ENCODE results near the gene MTHFD2L.

MTHFD2L gene

GRCh38 chr4:74320559-74321118, 162.7 kb downstream of the MTHFD2L start:
- Histone ChIP-seq H3K4me3 (ENCODE audit: low read length) (no peak overlapping the region), H3K79me2 (ENCODE audit: control insufficient read depth, insufficient read depth, low read length) (no peaks in the 10 kb centered on the region), H2BK120ac (ENCODE audit: low read depth, low read length) (no peak overlapping the region), H2BK5ac (ENCODE audit: low read length) (no peak overlapping the region), H4K5ac (ENCODE audit: low read length) (no peak overlapping the region), H3K4ac (ENCODE audit: low read depth, low read length) (no peak overlapping the region), H3K4me2 (ENCODE audit: low read length) (no peak overlapping the region), H3K36me3 (ENCODE audit: control insufficient read depth, insufficient read depth, low read length) (no peaks in the 10 kb centered on the region), H3K23ac (ENCODE audit: low read length) (no peak overlapping the region), H3K27ac (ENCODE audit: low read depth, low read length) (no peak overlapping the region), H3K56ac (ENCODE audit: low read length) (no peak overlapping the region), H3K9ac (ENCODE audit: low read length) (no peak overlapping the region), H3K27me3 (ENCODE audit: insufficient read depth, low read length, poor library complexity) (no peaks in the 10 kb centered on the region), H2AK5ac (ENCODE audit: low read length) (no peak overlapping the region), H3K18ac (ENCODE audit: low read length) (no peak overlapping the region), H2BK15ac (replicated peaks; ENCODE audit: low read depth) (no peak overlapping the region), H3K79me1 (ENCODE audit: low read length) (no peaks in the 10 kb centered on the region), H4K8ac (ENCODE audit: low read depth, low read length) (no peak overlapping the region), H3K4me1 (ENCODE audit: control insufficient read depth, low read depth, low read length) (no peaks in the 10 kb centered on the region)
- WGBS (ENCODE audit: extremely low coverage, insufficient coverage, low lambda C conversion rate): no CpG with 5 or more reads among the region's 4 CpGs
- peak; percentile 87 for DNase-seq

GRCh38 chr4:74322301-74322700, 164.4 kb downstream of the MTHFD2L start:
- H3K18ac ChIP-seq (ENCODE audit: low read length): no peak overlapping the region
- H3K79me1 ChIP-seq (ENCODE audit: low read length): no peaks in the 10 kb centered on the region
- no peaks in the 10 kb centered on the region for H3K36me3 ChIP-seq (ENCODE audit: control insufficient read depth, insufficient read depth, low read length)
- H3K4ac ChIP-seq (ENCODE audit: low read depth, low read length): no peak overlapping the region
- H2AK5ac ChIP-seq (ENCODE audit: low read length): no peak overlapping the region
- no peak for DNase-seq
- H2BK5ac ChIP-seq (ENCODE audit: low read length): no peak overlapping the region
- no peak overlapping the region for H3K4me3 ChIP-seq (ENCODE audit: low read length)
- no peak overlapping the region for H2BK15ac ChIP-seq (replicated peaks; ENCODE audit: low read depth)
- no peak overlapping the region for H2BK120ac ChIP-seq (ENCODE audit: low read depth, low read length)
- no peak overlapping the region for H3K56ac ChIP-seq (ENCODE audit: low read length)
- H3K79me2 ChIP-seq (ENCODE audit: control insufficient read depth, insufficient read depth, low read length): no peaks in the 10 kb centered on the region
- no peak overlapping the region for H3K23ac ChIP-seq (ENCODE audit: low read length)
- no peaks in the 10 kb centered on the region for H3K4me1 ChIP-seq (ENCODE audit: control insufficient read depth, low read depth, low read length)
- H4K8ac ChIP-seq (ENCODE audit: low read depth, low read length): no peak overlapping the region
- no peak overlapping the region for H4K5ac ChIP-seq (ENCODE audit: low read length)
- H3K27ac ChIP-seq (ENCODE audit: low read depth, low read length): no peak overlapping the region
- H3K27me3 ChIP-seq (ENCODE audit: insufficient read depth, low read length, poor library complexity): no peaks in the 10 kb centered on the region
- WGBS (ENCODE audit: extremely low coverage, insufficient coverage, low lambda C conversion rate): no CpG with 5 or more reads among the region's 3 CpGs
- no peak overlapping the region for H3K4me2 ChIP-seq (ENCODE audit: low read length)
- no peak overlapping the region for H3K9ac ChIP-seq (ENCODE audit: low read length)

- Histone ChIP-seq H3K4ac (ENCODE audit: low read depth, low read length) (no peak overlapping the region), H4K5ac (ENCODE audit: low read length) (no peak overlapping the region), H3K4me3 (ENCODE audit: low read length) (no peak overlapping the region), H3K56ac (ENCODE audit: low read length) (no peak overlapping the region), H3K18ac (ENCODE audit: low read length) (no peak overlapping the region), H3K9ac (ENCODE audit: low read length) (no peak overlapping the region), H3K27me3 (ENCODE audit: insufficient read depth, low read length, poor library complexity) (no peaks in the 10 kb centered on the region), H3K27ac (ENCODE audit: low read depth, low read length) (no peak overlapping the region), H3K79me2 (ENCODE audit: control insufficient read depth, insufficient read depth, low read length) (no peaks in the 10 kb centered on the region), H3K4me1 (ENCODE audit: control insufficient read depth, low read depth, low read length) (no peaks in the 10 kb centered on the region), H3K36me3 (ENCODE audit: control insufficient read depth, insufficient read depth, low read length) (no peaks in the 10 kb centered on the region), H4K8ac (ENCODE audit: low read depth, low read length) (no peak overlapping the region), H3K4me2 (ENCODE audit: low read length) (no peak overlapping the region), H2BK5ac (ENCODE audit: low read length) (no peak overlapping the region), H2AK5ac (ENCODE audit: low read length) (no peak overlapping the region), H2BK15ac (replicated peaks; ENCODE audit: low read depth) (no peak overlapping the region), H2BK120ac (ENCODE audit: low read depth, low read length) (no peak overlapping the region), H3K79me1 (ENCODE audit: low read length) (no peaks in the 10 kb centered on the region), H3K23ac (ENCODE audit: low read length) (no peak overlapping the region)
- no CpG with 5 or more reads among the region's 4 CpGs for WGBS (ENCODE audit: extremely low coverage, insufficient coverage, low lambda C conversion rate)
- DNase-seq: no peak
Measured at GRCh38 chr4:74323663-74324062, 165.7 kb downstream of the MTHFD2L start.

GRCh38 chr4:74324262-74324661, 166.3 kb downstream of the MTHFD2L start:
- H2BK15ac ChIP-seq (replicated peaks; ENCODE audit: low read depth): no peak overlapping the region
- no peak overlapping the region for H3K9ac ChIP-seq (ENCODE audit: low read length)
- no CpG with 5 or more reads among the region's 3 CpGs for WGBS (ENCODE audit: extremely low coverage, insufficient coverage, low lambda C conversion rate)
- no peak overlapping the region for H3K4me2 ChIP-seq (ENCODE audit: low read length)
- H3K27ac ChIP-seq (ENCODE audit: low read depth, low read length): no peak overlapping the region
- no peaks in the 10 kb centered on the region for H3K79me2 ChIP-seq (ENCODE audit: control insufficient read depth, insufficient read depth, low read length)
- H3K18ac ChIP-seq (ENCODE audit: low read length): no peak overlapping the region
- H2BK120ac ChIP-seq (ENCODE audit: low read depth, low read length): no peak overlapping the region
- H3K4me3 ChIP-seq (ENCODE audit: low read length): no peak overlapping the region
- no peaks in the 10 kb centered on the region for H3K4me1 ChIP-seq (ENCODE audit: control insufficient read depth, low read depth, low read length)
- no peak overlapping the region for H2AK5ac ChIP-seq (ENCODE audit: low read length)
- DNase-seq: no peak
- no peaks in the 10 kb centered on the region for H3K36me3 ChIP-seq (ENCODE audit: control insufficient read depth, insufficient read depth, low read length)
- H4K8ac ChIP-seq (ENCODE audit: low read depth, low read length): no peak overlapping the region
- H3K23ac ChIP-seq (ENCODE audit: low read length): no peak overlapping the region
- H3K56ac ChIP-seq (ENCODE audit: low read length): no peak overlapping the region
- no peak overlapping the region for H2BK5ac ChIP-seq (ENCODE audit: low read length)
- no peaks in the 10 kb centered on the region for H3K79me1 ChIP-seq (ENCODE audit: low read length)
- H3K27me3 ChIP-seq (ENCODE audit: insufficient read depth, low read length, poor library complexity): no peaks in the 10 kb centered on the region
- no peak overlapping the region for H3K4ac ChIP-seq (ENCODE audit: low read depth, low read length)
- no peak overlapping the region for H4K5ac ChIP-seq (ENCODE audit: low read length)

- H2BK15ac ChIP-seq (replicated peaks; ENCODE audit: low read depth): no peak overlapping the region
- no peak overlapping the region for H3K4ac ChIP-seq (ENCODE audit: low read depth, low read length)
- no peaks in the 10 kb centered on the region for H3K4me1 ChIP-seq (ENCODE audit: control insufficient read depth, low read depth, low read length)
- H2BK120ac ChIP-seq (ENCODE audit: low read depth, low read length): no peak overlapping the region
- WGBS (ENCODE audit: extremely low coverage, insufficient coverage, low lambda C conversion rate): no CpG with 5 or more reads among the region's 2 CpGs
- H4K5ac ChIP-seq (ENCODE audit: low read length): no peak overlapping the region
- no peak overlapping the region for H3K18ac ChIP-seq (ENCODE audit: low read length)
- H3K27me3 ChIP-seq (ENCODE audit: insufficient read depth, low read length, poor library complexity): no peaks in the 10 kb centered on the region
- no peak for DNase-seq
- H2BK5ac ChIP-seq (ENCODE audit: low read length): no peak overlapping the region
- H3K9ac ChIP-seq (ENCODE audit: low read length): no peak overlapping the region
- no peaks in the 10 kb centered on the region for H3K79me1 ChIP-seq (ENCODE audit: low read length)
- H3K27ac ChIP-seq (ENCODE audit: low read depth, low read length): no peak overlapping the region
- no peak overlapping the region for H4K8ac ChIP-seq (ENCODE audit: low read depth, low read length)
- no peaks in the 10 kb centered on the region for H3K36me3 ChIP-seq (ENCODE audit: control insufficient read depth, insufficient read depth, low read length)
- no peak overlapping the region for H2AK5ac ChIP-seq (ENCODE audit: low read length)
- H3K79me2 ChIP-seq (ENCODE audit: control insufficient read depth, insufficient read depth, low read length): no peaks in the 10 kb centered on the region
- H3K4me2 ChIP-seq (ENCODE audit: low read length): no peak overlapping the region
- H3K4me3 ChIP-seq (ENCODE audit: low read length): no peak overlapping the region
- no peak overlapping the region for H3K56ac ChIP-seq (ENCODE audit: low read length)
- H3K23ac ChIP-seq (ENCODE audit: low read length): no peak overlapping the region
Measured at GRCh38 chr4:74325886-74326285, 168.0 kb downstream of the MTHFD2L start.

GRCh38 chr4:74327762-74328161, 169.8 kb downstream of the MTHFD2L start:
- H3K9ac ChIP-seq (ENCODE audit: low read length): no peak overlapping the region
- no peak overlapping the region for H3K23ac ChIP-seq (ENCODE audit: low read length)
- no peak overlapping the region for H3K56ac ChIP-seq (ENCODE audit: low read length)
- H3K27me3 ChIP-seq (ENCODE audit: insufficient read depth, low read length, poor library complexity): no peaks in the 10 kb centered on the region
- no peak overlapping the region for H2AK5ac ChIP-seq (ENCODE audit: low read length)
- H3K79me1 ChIP-seq (ENCODE audit: low read length): no peaks in the 10 kb centered on the region
- H3K27ac ChIP-seq (ENCODE audit: low read depth, low read length): no peak overlapping the region
- H2BK15ac ChIP-seq (replicated peaks; ENCODE audit: low read depth): no peak overlapping the region
- H4K5ac ChIP-seq (ENCODE audit: low read length): no peak overlapping the region
- no peak overlapping the region for H3K18ac ChIP-seq (ENCODE audit: low read length)
- DNase-seq: no peak
- H3K4me2 ChIP-seq (ENCODE audit: low read length): no peak overlapping the region
- H3K36me3 ChIP-seq (ENCODE audit: control insufficient read depth, insufficient read depth, low read length): no peaks in the 10 kb centered on the region
- H3K4me1 ChIP-seq (ENCODE audit: control insufficient read depth, low read depth, low read length): no peaks in the 10 kb centered on the region
- no peak overlapping the region for H3K4ac ChIP-seq (ENCODE audit: low read depth, low read length)
- no CpG with 5 or more reads among the region's 3 CpGs for WGBS (ENCODE audit: extremely low coverage, insufficient coverage, low lambda C conversion rate)
- H2BK120ac ChIP-seq (ENCODE audit: low read depth, low read length): no peak overlapping the region
- no peak overlapping the region for H2BK5ac ChIP-seq (ENCODE audit: low read length)
- no peak overlapping the region for H4K8ac ChIP-seq (ENCODE audit: low read depth, low read length)
- H3K79me2 ChIP-seq (ENCODE audit: control insufficient read depth, insufficient read depth, low read length): no peaks in the 10 kb centered on the region
- H3K4me3 ChIP-seq (ENCODE audit: low read length): no peak overlapping the region
